ENCODE data around the gene ZNF169.
"Not testable (repeated sequence)": the region's sequence is repeated elsewhere in the genome, so short reads cannot be mapped to it uniquely, and the experiment has no call there.

DNA sequence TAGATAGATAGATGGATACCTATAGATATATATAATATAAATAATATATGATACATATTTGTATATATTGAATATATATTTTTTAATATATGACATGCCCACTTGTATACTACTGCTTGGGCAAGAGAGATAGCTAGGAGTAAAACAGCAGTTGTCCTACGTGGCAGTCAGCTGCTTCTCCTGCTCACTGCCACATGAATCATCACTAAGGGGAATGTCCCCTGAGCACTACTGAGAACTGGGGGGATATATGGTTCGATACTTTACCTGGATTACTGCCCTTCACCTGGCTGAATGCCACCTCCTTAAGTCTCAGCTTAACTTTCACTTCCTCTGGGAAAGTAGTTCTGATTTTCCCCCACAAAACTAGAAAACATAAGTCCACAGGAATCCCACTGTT is 82.6 kb downstream of the ZNF169 start:
- TF ChIP-seq CTCF (IDR thresholded peaks at IDR 0.05; ENCODE audit: poor library complexity, severe bottlenecking); EZH2 (IDR thresholded peaks at IDR 0.05; ENCODE audit: borderline replicate concordance, insufficient read depth, low read length, poor library complexity, severe bottlenecking); SMC3 (conservative IDR thresholded peaks at IDR 0.05; ENCODE audit: poor library complexity): not testable (repeated sequence)

Measured in neural cell (in vitro differentiated cells).